HUES6 (cell line): ENCODE data around the gene CLIC6.

Experiments used
- H3K27ac ChIP-seq: 2 replicates; pipeline ENCODE4 v1.7.0; 2013; ENCODE audit warnings: low read depth, mild to moderate bottlenecking, low read length, inconsistent platforms
- H3K27me3 ChIP-seq: 2 replicates; pipeline ENCODE4 v1.6.1; 2013; ENCODE audit warnings: low read length; ENCODE audit not compliant: control insufficient read depth, insufficient read depth
- H3K36me3 ChIP-seq: 2 replicates; pipeline ENCODE4 v1.6.1; 2013; ENCODE audit warnings: low read length; ENCODE audit not compliant: control insufficient read depth, insufficient read depth
- H3K4me1 ChIP-seq: 2 replicates; pipeline ENCODE4 v1.6.1; 2013; ENCODE audit warnings: low read length; ENCODE audit not compliant: control insufficient read depth, insufficient read depth
- H3K4me3 ChIP-seq: 2 replicates; pipeline ENCODE4 v1.5.1; 2013; ENCODE audit warnings: low read depth, low read length
- H3K9ac ChIP-seq: one replicate; pipeline ENCODE4 v1.6.1; 2013; ENCODE audit warnings: mild to moderate bottlenecking, low read length
- H3K9me3 ChIP-seq: 2 replicates; pipeline ENCODE4 v1.6.1; 2013; ENCODE audit warnings: low read depth, low read length; ENCODE audit not compliant: control insufficient read depth, insufficient read depth

The CLIC6 gene

DNA sequence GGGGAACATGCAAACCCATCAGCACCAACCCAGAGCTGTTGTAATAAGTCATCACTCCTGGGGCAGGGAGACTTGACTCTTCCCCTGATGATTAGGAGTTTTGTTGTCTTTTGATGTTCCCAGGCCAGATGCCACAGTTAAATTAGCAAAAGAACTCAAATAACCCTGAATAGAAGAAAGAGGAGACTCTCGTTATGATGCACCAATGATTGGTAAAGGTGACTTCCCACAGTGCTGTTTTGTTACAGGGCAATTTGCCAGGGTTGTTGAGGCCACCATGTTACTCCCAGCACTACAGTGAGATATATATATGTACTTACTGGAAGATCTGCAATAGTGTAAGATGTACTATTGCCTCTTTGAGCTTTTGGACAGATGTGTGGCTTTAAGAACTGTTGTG is 29.5 kb upstream of the CLIC6 start:
- H3K4me3 ChIP-seq, result no peak overlapping the region
- no peaks in the 10 kb centered on the region for H3K4me1 ChIP-seq
- H3K9me3 ChIP-seq, result no peaks in the 10 kb centered on the region
- no peak overlapping the region for H3K27ac ChIP-seq
- no peaks in the 10 kb centered on the region for H3K36me3 ChIP-seq
- H3K9ac ChIP-seq, result no peak overlapping the region
- no peaks in the 10 kb centered on the region for H3K27me3 ChIP-seq

DNA sequence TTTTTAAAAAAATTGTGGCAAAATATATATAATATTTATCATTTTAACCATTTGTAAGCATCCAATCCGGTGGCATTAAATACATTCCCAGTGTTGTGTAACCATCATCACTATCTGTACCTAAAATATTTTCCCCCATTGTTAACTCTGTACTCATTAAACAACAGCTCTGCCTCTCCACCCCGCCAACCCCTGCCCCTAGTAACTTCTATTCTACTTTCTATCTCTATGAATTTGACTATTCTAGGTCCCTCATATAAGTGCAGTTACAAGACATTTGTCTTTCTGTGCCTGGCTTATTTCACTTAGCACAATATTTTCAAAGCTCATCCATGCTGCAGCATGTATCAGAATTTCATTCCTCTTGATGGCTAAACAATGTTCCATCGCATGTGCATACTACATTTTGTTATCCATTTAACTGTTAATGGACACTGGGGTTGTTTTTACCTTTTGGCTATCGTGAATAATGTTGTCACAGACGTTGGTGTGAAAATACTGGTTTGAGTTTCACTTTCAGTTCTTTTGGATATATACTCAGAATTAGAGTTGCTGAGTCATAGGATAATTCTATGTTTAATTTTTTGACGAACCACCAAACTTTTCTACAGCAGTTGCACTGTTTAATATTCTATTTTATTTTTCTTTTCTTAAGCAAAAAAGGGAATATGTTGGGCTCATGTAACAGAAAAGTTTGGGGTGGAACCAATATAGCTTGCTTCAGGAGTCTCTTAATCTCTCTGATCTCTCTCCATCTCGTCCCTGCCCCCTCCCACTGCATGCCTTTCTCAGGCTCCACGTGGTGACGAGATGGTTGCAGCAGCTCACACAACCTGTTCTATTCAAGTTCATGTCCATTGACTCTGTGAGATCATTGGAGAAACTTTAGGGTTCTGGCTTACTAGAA is 28.7 kb upstream of the CLIC6 start:
- Histone ChIP-seq H3K27ac (no peak overlapping the region), H3K4me3 (no peak overlapping the region), H3K9me3 (no peaks in the 10 kb centered on the region), H3K27me3 (no peaks in the 10 kb centered on the region), H3K9ac (no peak overlapping the region), H3K4me1 (no peaks in the 10 kb centered on the region), H3K36me3 (no peaks in the 10 kb centered on the region)

DNA sequence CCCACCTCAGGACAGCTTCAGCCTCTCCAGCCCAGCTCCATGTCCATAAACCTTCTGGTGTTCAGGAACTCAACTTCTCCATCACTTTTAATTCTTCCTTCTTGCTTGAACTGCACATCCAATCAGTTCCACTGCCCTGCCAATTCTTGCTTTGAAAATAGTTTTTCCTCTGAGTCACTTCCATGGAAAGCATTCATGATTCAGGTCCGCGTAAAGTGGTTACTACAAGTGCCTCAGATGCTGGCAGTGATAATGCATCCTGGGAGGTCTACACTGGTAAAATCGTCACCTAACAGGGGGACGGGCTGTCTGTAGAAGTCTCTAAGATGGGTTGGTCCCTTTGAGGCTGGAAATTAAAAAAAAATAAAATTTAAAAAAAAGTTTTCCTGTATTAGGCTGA is 27.9 kb upstream of the CLIC6 start:
- no peak overlapping the region for H3K4me3 ChIP-seq
- H3K9me3 ChIP-seq, result no peaks in the 10 kb centered on the region
- H3K27me3 ChIP-seq, result no peaks in the 10 kb centered on the region
- H3K4me1 ChIP-seq, result no peaks in the 10 kb centered on the region
- no peaks in the 10 kb centered on the region for H3K36me3 ChIP-seq
- no peak overlapping the region for H3K27ac ChIP-seq
- H3K9ac ChIP-seq, result no peak overlapping the region

DNA sequence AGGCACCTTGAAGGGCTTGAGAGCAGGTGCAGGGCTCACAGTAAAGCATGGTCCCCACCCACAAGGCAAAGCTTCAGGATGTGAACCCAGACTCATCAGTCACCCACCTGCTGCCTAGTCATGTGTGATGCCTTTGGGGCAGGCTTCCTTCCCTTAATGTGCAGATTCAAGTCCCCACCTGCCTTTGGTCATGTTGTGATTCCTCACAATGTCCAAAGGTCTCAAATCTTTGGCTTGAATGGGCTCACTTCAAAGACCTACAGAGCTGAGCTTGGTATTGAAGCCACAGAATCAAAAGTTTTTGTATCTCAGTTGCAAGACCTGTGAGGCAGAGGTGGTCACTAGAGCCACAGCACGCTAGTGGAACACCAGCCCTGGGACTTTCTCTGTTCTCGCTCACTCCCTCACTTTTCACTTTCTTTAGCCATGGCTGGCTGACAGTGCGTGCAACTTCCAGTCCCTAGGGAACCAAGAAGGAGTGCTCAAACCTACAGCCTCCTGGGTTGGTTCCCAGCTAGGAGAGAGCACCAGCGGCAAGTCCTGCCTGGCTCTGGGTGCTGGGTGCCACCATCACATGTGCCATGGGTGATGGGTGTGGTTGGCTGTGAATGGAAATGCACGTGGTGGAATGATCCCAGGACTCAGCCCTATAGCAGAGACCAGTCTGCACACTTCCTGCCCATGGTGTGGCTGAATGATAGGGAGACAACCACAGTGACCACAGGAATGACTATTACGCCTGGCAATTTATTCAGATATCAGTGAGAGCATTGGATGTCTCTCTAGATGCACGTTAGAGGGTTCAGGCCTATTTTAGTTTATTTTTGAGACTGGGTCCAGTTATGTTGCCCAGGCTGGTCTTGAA is 26.4 kb upstream of the CLIC6 start:
- Histone ChIP-seq H3K36me3 (no peaks in the 10 kb centered on the region), H3K27ac (no peak overlapping the region), H3K4me1 (no peaks in the 10 kb centered on the region), H3K27me3 (0 out of 2 replicates have a peak, but pooled peaks cover under 1% of the 10 kb centered on the region), H3K9ac (no peak overlapping the region), H3K9me3 (no peaks in the 10 kb centered on the region), H3K4me3 (no peak overlapping the region)

DNA sequence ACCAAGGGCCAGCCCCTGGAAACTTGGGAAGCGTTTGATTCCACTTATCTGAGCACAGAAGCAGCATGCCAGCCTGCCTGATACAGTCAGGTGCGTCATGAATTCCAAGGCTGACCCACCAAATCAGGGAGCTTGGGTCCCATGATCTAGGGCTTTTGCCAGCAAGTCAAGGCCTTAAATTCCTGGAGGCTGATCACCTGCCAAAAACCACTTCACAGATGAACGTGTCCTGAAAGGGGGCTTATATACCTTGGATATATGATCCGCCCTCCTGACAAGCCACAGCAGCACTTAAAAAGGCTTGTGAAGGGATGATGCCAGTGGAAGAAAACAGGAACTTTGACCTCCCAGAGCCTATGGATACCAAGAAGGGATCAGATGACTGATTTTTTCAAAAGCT is 24.0 kb upstream of the CLIC6 start:
- Histone ChIP-seq H3K27me3 (peaks cover 12% of the 10 kb centered on the region; the same call in 1 of the 2 replicates), H3K9ac (no peak overlapping the region), H3K9me3 (no peaks in the 10 kb centered on the region), H3K4me1 (no peaks in the 10 kb centered on the region), H3K36me3 (no peaks in the 10 kb centered on the region), H3K27ac (no peak overlapping the region), H3K4me3 (no peak overlapping the region)

DNA sequence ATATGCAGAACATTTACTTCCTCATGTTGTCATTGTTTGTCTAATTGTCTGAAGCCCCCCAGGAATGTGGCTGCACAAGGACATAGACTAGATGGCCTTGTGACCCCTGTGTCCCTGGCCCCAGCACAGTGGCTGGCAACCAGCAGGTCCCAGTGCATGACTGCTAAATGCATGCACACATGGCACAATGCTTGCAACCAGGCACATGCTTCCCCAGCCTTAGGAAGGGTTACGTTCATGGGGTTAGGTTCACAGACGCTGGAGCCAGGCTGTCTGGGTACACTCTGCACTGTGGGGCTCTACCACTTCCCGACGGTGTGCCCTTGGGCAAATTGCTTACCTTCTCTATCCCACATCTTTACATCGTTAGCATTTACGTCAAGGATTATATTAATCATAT is 21.2 kb upstream of the CLIC6 start:
- no peaks in the 10 kb centered on the region for H3K4me1 ChIP-seq
- H3K27me3 ChIP-seq, result peaks cover 13% of the 10 kb centered on the region; the same call in 1 of the 2 replicates
- no peaks in the 10 kb centered on the region for H3K36me3 ChIP-seq
- no peak overlapping the region for H3K4me3 ChIP-seq
- no peaks in the 10 kb centered on the region for H3K9me3 ChIP-seq
- no peak overlapping the region for H3K27ac ChIP-seq
- H3K9ac ChIP-seq, result no peak overlapping the region

DNA sequence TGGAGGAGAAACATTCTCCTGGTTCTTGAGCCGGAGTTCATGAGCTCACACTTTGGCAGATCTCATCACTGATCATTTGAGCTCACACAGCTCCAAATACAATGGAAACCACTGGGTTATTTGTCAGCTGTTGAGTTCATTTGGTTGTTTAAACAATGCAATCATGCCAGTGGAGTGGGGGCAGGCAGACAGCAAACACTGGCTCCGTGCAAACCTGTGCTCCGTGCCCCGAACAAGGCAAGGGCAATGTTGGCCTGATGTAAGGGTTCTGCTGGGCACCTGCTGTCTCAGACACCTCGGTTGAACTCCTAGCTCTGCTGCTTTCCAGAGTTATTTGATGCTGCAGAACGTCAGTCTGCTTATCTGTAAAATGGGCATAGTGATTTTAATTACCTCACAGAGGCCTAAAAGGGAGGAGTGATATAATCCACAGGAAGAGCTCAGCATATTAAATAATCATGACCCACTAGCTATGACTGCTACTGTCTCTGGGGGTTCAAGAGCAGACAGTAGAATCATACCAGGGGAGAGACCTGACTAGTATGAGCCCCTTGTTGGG is 20.0 kb upstream of the CLIC6 start:
- Histone ChIP-seq H3K4me1 (no peaks in the 10 kb centered on the region), H3K9ac (no peak overlapping the region), H3K36me3 (no peaks in the 10 kb centered on the region), H3K9me3 (no peaks in the 10 kb centered on the region), H3K27ac (no peak overlapping the region), H3K4me3 (no peak overlapping the region), H3K27me3 (peaks cover 13% of the 10 kb centered on the region; the same call in 1 of the 2 replicates)

DNA sequence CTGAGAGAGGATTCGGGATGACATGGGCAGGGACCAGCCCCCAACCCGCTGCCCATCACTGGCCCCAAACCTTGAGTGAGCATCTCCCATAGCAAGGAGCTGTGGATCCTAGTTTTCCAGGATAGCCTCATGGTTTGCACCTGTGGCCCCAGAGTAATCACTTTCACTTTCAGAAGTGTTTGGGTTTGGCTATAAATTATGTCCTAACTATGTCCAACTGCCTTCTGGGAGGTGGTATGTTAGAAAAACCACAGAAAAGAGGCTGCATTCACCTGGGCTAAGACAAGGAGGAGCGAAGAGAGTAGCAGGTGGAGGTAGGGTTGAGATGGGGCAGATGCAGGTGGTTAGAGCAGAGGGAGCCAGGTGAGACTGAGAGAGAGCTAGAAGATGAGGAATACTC is 19.4 kb upstream of the CLIC6 start:
- Histone ChIP-seq H3K36me3 (no peaks in the 10 kb centered on the region), H3K27ac (no peak overlapping the region), H3K27me3 (peaks cover 13% of the 10 kb centered on the region; the same call in 1 of the 2 replicates)

DNA sequence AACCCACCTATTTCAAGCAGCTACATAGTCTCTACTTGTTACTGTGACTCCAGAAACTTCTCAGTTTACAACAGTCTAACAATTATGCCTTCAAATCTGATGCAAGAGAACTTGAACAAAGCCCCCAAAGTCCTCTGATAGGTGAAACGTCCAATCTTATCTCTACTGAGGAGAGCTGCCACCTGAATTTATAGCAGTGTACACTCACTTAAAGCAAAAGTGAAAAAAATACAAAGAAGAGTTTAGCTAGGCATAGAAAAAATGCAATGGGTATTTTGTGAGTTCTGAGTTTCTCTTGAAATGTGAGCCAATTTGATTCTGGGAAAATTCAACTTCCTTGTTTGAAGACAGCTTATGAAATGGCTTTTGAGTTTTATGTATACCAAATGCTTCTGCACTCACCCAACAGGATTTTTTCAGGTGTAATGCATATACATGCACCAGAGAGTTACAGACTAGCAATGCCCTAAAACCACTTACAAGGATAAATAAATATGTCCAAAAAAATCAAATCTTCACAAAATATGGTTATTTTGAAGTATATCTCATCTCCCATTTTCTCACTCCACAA is 17.8 kb upstream of the CLIC6 start:
- Histone ChIP-seq H3K9ac (no peak overlapping the region), H3K36me3 (no peaks in the 10 kb centered on the region), H3K4me3 (no peak overlapping the region), H3K27ac (no peak overlapping the region), H3K27me3 (peaks cover 13% of the 10 kb centered on the region; the same call in 1 of the 2 replicates), H3K9me3 (no peaks in the 10 kb centered on the region), H3K4me1 (no peaks in the 10 kb centered on the region)

More for the DNA sequence above, 19.4 kb upstream of the CLIC6 start:
- no peak overlapping the region for H3K9ac ChIP-seq
- no peaks in the 10 kb centered on the region for H3K4me1 ChIP-seq
- no peak overlapping the region for H3K4me3 ChIP-seq
- H3K9me3 ChIP-seq, result no peaks in the 10 kb centered on the region

DNA sequence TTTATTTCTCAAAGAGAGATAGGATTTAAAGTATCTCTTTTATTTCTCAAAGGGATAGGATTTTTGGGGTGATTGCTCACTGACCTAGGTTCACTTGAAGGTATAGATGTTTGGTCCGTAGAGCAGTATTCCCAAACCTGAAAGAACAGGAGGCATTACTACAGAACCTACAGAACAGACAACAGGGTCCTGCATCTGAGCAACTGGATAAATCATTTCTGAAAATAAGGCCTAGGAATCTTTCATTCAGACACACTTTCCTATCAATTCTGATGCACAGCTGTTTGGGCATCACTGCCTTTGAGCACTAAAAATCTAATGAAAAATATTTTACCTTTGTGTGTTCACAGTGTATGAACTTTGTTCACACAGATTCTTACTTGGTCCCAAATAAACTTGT is 17.2 kb upstream of the CLIC6 start:
- no peak overlapping the region for H3K27ac ChIP-seq
- H3K4me1 ChIP-seq, result no peaks in the 10 kb centered on the region
- H3K36me3 ChIP-seq, result no peaks in the 10 kb centered on the region
- no peak overlapping the region for H3K4me3 ChIP-seq
- H3K9ac ChIP-seq, result no peak overlapping the region
- peaks cover 16% of the 10 kb centered on the region; the same call in 1 of the 2 replicates for H3K27me3 ChIP-seq
- no peaks in the 10 kb centered on the region for H3K9me3 ChIP-seq
